CD4-positive, alpha-beta T cell treated with Interleukin-2 at 100 ng/mL for 4 hours (primary cell): ENCODE measurements around the gene VPS8.

Source experiments
- DNase-seq: peaks from one replicate; pipeline ENCODE4 v3.0.0-alpha.2; 2020; ENCODE audit warnings: low spot score

Gene VPS8

DNA sequence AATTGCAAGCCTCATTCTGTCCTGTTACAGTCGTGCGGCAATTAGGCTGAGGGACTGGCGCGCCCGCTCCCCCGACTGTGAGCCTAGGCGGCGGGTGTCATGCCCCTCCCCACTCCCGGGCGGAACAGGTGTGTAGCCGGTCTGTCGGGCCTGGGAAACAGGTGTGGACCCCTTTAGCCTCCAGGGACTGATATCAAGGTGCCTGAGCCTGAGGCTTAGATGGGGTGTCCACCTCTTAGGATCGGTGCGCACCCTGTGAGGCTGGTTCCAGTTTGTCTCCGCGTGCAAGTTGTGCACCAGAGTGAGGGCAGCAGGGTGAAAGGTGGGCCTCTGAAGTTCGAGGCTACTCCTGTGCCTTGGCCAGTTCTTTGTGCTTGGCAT, 686 bp downstream of the VPS8 start:
- no peak for DNase-seq

DNA sequence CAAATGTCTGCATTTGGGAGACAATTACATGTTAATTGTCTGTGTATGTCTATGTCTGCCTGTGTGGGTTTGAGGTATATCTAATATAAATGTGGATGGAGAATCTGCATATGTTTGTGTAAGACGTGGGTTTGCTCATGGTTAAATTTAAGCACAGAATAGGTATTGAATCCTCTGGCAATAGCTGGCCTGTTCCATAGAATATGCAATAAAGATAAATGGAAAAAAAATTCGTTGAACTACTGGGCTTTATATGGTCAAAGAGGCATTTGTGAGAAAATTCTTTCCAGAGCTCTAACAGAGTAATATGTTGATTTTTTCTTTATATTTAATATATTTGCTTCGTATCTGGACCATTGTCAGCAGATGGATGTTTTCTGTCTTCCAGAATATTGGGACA, 1.4 kb downstream of the VPS8 start:
- DNase-seq = no peak

DNA sequence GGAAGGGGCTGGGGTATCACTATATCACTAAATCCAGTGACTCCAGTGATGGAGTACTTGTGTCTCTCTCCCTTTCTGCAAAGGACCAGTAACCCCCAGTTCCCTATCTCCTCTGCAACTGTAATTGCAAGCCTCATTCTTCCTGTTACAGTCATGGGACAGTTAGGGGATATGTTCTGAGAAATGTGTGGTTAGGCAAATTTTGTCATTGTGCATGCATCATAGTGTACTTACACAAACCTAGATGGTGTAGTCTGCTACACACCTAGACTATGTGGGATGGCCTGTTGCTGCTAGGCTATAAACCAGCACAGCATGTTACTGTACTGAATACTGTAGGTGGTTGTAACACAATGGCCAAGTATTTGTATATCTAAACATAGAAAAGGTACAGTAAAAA, 2.2 kb downstream of the VPS8 start:
- no peak for DNase-seq

DNA sequence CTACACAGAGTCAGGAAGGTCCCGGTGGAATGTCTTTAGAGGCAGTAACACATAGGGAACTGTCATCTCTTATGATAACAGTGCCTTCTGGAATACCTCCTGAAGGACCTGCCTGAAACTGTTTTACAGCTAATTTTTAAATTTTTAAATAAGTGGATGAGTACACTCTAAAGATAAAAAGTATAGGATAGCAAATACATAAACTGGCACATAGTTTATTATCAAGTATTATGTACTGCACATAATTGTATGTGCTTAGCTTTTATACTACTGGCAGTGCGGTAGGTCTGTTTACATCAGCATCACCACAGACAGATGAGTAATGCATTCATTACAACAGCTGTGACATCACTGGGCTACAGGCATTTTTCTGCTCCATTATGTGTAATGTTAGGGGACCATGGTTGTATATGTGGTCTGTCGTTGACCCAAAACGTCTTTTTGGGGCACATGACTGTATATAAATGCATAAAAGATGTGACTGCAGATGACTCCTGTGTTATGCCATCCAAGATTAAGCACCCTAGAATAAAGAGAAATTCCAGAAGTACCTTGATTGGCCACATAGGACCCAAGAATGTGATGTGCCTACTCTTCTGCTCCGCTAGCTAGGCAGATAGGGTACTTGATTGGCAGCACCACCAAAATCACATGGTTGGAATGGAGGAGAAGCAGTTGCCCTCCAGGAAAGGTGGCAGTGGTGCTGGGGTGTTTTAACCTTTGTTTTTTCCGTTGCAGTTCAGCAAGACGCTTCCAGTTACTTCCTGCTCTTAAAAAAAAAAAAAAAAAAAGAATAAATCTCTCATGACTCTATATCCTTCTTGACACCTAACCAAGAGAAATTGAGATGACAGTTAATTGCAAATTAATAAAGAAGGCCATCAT, 3.3 kb downstream of the VPS8 start:
- peak; percentile 17 for DNase-seq

DNA sequence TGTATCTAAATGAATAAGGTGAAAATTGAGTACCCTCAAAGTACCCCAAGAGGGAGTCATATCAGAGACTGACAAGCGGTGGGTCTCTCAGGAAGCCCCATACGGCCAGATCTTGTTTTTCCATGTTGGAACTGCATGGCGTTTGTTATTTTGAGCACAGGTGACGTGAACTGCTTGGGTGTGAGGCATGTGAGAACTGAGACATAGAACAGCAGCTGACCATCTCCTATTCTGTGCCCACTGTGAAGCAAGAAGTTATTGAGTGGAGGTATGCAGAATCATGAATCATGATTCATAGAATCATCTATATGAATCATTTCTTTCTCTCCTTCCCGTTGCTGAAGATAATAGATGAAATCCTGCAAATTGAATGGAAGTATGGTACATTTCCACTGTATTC, 4.6 kb downstream of the VPS8 start:
- DNase-seq = no peak

DNA sequence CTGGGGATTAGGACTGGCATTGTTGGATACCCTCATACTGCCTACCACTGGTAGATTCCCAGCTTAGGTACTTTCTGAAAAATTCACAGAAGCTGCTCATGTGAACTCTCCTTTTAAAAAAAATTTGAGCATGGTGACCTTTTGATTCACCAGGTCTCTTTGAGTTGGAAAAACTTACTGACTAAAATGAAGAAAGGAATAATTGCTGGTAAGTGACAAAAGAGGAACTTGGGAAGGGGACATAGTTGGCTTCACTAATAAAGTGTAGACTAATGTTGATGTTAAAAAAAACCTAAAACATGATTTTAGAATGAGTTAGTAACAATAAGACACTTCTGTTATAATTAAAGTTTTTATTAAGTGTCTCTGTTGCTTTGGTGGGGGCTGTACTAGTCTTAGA, 8.6 kb downstream of the VPS8 start:
- no peak for DNase-seq

DNA sequence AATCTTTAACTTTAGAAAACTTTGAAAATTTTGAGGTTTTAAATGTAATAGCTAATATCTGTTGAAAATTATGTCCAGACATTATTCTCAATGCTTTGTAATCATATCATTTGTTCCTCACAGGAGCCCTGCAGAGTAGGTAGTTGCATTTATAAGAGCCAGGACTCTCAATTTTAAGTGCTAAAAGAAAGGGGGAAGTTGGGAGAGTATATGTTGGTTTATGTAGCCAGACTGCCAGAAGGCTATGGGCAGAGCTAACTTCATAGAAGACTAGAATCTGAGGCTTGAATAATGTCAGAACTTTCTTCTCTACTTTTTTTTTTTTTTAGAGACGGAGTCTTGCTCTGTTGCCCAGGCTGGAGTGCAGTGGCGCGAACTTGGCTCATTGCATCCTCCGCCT, 9.1 kb downstream of the VPS8 start:
- no peak for DNase-seq

DNA sequence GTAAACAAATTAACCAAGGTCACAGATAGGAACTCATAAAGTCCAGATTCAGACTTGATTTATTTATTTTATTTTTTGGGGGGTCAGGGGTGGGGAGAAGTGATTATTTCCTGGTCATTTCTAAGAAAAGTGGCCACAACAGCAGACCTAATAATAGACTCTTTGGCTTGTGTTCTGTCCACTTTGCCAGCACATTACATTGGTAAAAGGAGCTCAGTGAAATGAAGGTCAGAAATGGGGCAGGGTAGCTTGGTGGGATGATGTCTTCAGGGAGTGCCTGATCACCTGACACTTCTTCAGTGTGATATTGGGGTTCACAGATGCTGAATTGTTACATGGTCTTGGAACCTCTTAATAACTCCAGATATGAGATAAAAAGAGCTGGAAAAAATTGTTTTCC, 10.1 kb downstream of the VPS8 start:
- no peak for DNase-seq

DNA sequence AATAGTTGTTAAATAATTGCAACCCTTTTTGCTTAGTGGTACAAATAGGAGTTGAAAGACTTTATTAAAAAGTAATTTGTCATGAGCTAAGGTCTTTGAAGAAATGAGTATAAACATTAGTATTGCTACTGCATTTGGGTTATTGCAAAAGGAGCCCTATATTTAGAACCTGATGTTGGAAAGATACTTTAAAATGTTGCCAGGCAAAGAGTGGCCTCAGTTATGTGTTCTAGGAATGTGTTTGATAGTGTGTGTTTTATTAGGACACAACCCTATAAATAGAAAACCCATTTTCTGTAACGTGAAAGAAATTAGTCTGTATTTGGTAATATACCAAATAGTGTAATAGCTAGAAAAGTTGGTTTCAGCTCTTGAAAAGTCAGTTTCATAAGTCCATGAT, 10.7 kb downstream of the VPS8 start:
- no peak for DNase-seq

DNA sequence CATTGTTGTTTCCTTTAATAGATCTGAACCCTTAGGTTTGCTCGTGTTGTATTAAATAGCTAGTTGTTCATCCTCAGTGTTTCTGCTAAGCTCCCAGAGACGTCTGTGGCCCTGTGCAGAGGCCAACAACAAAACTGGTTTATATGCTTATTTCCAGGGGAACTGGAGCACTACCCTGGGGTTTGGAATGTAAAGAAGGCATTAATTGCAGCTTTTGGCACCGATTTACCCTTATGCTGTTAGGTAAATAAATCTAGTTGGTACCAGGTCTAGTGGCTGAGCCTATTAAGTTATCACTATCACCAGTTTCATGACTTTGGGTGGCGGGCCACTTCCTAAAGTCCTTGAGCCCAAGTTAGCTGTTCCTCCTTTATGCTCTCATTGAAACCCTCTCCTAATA, 12.0 kb downstream of the VPS8 start:
- no peak for DNase-seq

DNA sequence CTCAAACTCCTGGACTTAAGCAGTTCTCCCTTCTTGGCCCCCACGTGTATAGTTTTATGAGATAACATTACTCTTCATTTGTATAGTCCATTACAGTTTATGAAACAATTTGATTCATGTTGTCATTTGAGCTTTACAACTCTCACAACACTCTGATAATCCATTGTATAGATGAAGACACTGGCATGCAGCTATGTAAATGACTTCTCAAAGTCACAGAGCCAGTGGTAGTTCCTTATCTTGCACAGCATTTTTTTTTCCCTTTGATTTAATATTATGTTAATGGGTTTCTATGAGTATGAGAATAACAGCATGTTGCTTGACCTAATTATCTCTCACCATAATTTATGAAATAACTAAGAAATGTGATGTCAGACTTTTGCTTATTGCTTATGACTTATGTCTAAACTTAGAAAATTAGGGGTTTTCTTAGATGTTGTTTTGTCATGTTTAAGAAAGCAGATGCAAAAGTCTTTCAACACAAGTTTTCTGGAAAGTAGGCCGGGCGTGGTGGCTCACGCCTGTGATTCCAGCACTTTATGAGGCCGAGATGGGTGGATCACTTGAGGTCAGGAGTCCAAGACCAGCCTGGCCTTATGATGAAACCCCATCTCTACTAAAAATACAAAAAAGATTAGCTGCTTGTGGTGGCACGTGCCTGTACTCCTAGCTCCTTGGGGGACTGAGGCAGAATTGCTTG, 13.3 kb downstream of the VPS8 start:
- no peak for DNase-seq

DNA sequence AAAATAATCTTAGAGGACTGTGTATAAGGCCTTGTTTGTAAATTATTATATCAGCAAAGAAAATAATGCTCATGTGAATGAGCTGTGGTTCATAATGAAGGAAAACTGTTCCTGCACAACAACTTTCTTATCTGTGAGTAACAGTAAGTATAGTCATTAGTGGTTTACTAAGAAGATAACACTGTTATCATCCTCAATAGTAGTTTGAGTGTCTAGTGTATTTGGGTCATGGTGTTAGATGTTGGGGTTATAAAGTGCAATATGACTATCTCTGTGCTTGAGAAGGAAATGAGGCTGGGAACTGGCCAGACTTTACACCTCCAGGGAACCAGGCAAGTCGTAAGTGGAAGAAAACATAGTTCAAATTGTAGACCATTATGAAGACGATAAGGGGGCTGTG, 15.6 kb downstream of the VPS8 start:
- no peak for DNase-seq

DNA sequence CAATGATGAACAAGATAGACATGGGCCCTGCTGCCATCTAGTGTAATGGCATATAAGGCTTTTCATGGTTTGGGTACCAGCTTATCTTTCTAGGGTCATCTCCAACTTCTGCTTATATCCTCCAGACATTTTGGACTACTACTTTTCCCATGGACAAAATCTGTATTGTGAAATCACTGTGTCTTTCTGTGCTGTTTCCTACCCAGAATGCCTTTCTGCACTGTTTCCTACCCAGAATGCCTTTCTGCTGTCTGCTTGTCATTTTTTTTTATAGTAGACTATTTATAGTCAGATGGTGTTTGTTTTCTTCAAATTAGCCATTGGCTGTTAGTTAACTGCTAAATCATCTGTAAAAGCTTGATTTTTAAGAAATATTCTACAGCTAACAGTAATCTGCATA, 20.1 kb downstream of the VPS8 start:
- no peak for DNase-seq

DNA sequence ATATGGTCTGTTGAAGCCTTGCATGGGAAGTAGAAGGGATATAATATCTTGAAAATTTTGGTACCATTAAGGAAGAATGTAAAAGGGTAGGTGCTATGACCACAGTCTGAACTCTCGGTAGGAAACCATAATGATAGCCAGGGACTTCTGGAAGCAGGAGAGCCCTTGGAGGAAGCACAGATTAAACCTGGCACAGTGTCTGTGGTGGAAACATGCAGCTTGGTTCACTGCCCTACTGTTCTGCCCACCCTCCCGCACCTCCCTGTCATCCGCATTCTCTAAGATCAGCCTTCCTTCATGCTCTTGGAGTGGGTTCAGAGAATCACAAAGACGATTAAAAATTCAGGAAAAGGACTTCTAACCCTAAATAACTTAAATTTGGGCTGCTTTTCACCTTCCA, 20.9 kb downstream of the VPS8 start:
- DNase-seq = no peak

DNA sequence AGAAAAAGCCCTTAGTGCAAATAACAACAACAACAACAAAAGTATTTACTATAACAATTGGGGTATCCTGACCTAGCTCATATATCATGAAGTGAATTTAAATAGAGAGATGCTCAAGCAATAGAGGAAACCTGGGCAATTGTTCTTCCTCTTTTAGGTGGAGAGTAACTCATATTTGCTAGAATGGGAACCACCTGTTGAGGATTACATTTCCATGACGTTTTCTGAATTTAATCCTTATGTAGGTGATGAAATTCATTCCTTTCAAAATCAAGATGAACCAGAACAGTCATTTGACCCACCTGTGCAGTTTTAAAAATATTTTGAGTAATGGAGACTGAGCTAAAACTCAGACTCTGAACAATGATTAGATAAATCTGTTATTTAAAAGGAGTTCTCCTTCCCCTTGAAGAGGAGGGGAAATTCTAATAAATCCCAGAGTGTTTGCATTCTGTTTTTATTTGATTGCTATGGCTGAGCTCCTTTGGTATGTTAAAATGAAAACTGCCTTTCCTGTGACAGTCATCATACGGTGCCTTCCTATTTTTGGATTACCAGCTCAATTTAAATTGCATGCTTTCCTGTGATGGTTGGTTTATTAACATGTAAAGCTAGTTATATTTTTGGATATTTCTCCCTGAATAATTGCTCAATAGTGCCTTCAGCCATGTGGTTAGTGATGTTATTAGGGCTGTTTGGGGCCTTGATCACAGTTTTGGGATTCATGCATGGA, 24.3 kb downstream of the VPS8 start:
- no peak for DNase-seq

DNA sequence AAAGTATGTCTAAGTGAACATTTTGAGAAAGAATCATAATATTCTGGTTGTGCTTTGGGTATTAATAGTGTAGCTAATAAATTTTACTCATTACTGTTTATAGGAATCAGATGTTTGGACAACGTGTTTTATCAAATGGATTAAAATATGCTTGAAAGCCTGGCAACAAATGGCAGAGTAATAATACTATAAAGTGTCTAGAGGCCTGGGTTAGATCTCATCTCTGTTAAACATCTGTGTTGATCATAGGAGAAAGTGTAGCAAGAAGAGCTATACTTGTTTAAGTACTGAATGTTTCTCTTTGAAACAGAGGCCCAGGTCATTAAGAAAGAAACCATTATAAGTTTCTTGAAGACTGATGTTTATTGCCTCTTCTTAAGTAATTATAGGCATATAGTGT, 30.5 kb downstream of the VPS8 start:
- DNase-seq = no peak

DNA sequence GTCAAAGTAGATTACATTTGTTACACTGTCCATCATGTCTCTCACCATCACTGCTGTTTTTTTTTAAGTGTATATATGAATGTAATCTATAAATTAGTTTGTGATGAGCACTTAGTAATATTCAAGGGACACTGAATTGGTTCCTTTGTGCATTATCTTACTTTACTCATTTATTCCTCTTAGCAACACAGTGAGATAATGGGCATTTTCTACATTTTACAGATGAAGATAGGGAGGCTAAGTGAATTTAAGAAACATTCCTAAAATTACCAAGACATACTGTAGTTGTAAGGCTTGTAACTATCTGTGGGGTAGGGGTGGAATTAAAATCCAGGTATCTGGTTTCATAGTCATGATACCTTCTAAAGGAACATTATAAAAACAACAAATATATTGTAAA, 33.9 kb downstream of the VPS8 start:
- DNase-seq = no peak

DNA sequence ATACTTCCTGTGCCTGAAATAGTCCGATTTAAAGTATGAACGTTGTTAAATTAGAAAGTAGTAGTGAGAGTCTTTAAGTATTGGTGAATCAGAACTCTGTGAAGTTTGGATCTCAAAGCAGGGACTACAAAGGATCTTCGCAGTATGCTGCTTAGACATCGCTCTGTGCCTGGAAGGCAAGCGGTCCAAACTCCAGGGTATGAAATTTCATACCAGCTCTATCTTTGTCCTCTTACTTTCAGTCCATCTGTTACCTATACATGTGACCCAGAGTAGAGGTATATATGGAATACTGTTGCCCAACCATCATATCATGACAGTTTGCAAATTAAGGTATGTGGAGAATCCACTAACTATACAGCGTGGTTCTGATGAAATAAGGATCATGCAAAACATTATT, 34.5 kb downstream of the VPS8 start:
- no peak for DNase-seq

DNA sequence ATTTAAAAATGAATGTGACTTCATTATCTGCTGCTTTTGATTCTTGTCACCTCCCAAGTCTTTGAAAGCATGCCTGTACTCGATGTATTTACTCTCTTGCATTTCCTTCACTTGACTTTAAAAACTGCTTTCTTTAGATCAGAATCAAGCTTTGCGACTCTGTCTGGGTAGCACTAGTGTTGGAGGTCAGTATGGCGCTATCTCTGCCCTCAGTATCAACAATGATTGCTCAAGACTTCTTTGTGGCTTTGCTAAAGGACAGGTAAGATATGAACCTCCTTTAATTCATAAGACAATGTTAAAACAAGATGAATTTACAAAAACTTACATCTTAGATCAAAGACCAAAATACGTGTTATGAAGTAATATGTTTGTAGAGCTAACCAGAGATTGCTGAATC, 37.0 kb downstream of the VPS8 start:
- DNase-seq = no peak

DNA sequence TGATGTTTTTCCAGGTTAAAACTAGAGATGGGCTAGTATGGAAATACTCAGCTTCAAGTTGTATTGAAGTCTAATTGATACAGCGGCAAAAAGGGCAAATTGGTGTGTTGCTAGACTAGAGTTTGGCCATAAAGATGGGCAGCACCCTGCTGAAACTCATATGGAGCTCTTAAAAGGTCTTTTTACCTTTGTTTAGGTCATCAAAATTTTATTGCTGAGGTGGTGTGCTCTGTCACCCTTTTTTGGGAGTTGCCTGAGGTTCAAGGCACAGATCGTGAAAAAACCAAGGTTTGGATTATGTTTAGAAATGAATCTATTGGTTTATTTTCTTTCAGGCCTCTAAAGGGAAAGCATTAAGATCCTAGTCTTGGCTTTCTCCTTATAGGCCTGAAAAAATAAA, 38.2 kb downstream of the VPS8 start:
- DNase-seq = no peak

DNA sequence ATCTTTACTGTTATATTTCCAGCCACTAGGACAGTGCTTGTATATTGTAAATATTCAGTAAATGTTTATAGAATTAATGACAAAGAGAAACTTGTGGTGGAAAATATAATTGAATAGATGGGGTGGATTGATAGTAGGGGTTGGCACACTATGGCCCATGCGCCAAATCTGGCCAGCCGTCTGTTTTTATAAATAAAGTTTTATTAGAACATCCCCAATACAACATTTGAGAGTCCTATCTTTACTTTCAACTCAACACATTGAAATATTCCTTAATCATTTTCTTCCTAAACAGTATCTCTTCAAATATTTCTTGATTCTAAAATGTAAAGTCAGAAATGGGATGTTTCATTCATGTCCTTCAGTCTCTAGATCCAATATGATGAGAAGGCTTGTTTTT, 45.1 kb downstream of the VPS8 start:
- no peak for DNase-seq

DNA sequence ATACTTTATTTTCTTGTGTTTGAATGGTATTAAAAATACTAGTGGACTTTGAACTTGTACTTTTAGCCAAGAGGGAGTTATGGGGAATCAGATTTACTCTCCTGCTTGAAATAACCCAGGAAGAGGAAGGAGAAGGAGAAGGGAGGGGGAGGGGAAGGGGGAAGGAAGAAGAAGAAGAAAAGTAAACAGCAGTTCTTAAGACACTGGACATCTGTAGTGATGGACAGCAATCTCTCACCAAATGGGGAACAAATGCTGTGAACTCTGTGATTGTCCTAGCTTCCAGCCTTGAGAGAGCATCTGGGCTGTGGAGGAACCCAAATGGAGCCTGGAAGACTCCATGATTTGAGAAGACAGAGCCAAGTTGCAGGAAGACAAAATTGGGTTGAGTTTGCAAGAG, 52.0 kb downstream of the VPS8 start:
- DNase-seq = no peak

DNA sequence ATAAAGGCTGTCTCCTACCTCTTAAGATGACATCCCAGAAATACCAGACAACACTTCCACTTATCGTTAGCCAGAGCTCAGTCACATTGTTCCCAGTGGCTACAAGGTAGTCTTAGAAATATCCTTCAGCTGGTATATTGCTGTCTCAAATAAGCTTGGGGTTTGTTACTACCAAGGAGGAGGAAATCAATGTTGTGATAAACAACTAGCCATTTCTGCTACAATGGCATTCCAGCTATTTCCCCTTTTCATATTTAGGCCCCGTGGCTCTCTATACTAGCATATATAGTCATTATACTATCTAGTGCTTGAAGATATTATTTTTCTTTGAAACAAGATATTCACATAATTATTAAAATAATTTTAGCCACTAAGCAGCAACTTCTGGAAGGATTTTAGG, 56.5 kb downstream of the VPS8 start:
- no peak for DNase-seq
